HG02973 (cell line): Measurements from ENCODE around the gene DOK6.

ENCODE experiments used
- ATAC-seq: cut with Tn5 transposase; IDR thresholded peaks from one replicate; pipeline ENCODE4 v1.9.1; 2021; ENCODE audit warnings: moderate library complexity; ENCODE audit not compliant: unreplicated experiment

The DOK6 gene

GRCh38 chr18:69727912-69728572 is 327.4 kb downstream of the DOK6 start:
- no peak for ATAC-seq

DNA sequence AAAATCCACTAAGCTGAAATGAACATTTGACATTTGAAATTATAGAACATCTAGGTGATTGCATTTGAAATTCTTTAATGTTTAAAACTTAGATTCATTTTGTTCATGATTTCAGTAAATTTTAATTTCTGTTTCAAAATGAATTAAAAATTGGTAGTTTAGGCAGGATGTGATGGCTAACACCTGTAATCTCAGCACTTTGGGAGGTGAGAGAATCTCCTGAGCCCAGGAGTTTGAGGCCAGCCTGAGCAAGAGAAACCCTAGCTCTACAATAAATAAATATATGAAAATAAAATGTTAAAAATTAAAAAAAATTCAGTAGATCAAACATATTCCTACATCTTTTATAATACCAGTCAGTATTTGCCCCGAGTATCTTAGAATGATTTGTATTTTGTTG is 330.0 kb downstream of the DOK6 start:
- no peak for ATAC-seq

DNA sequence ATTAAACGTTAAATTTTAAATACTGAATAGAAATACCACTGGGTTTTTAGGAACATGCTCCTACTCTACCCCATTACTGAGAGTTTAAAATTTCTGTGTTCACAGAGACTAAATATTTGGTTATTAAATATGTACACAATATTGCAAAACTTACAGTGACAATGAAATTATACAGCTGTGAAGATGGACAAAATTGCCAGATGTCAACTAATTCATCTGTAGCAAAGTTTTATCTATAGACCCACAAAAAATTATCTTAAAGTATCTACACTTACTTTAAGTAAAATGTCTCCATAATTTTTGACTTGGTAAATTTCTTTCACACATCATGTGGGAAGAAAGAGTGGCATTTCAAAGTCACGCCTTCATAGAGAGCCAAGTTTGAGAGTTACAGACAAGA is 333.8 kb downstream of the DOK6 start:
- ATAC-seq, result no peak

- ATAC-seq, result no peak
Observed at GRCh38 chr18:69736730-69737129, 336.0 kb downstream of the DOK6 start.

DNA sequence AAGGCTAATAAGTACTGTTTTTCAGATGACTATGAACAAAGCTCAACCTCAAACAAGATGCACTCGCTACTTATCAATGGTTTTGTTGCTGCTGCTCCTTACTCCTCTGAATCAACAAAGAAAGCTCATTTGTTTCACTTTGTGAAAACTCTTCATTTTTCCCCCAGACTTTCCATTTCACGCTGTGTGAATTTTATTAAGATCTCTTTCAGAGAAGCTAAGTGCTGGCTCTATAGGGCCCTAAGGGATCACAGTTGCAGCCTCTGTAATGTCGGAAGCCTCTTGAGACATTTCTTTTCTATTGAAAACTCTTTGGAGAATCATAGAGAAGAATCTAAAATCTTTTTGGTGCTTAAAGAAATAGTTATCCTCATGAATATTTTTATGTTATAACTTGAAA is 337.2 kb downstream of the DOK6 start:
- no peak for ATAC-seq

- ATAC-seq, result no peak
Observed at GRCh38 chr18:69747388-69747787, 346.7 kb downstream of the DOK6 start.

DNA sequence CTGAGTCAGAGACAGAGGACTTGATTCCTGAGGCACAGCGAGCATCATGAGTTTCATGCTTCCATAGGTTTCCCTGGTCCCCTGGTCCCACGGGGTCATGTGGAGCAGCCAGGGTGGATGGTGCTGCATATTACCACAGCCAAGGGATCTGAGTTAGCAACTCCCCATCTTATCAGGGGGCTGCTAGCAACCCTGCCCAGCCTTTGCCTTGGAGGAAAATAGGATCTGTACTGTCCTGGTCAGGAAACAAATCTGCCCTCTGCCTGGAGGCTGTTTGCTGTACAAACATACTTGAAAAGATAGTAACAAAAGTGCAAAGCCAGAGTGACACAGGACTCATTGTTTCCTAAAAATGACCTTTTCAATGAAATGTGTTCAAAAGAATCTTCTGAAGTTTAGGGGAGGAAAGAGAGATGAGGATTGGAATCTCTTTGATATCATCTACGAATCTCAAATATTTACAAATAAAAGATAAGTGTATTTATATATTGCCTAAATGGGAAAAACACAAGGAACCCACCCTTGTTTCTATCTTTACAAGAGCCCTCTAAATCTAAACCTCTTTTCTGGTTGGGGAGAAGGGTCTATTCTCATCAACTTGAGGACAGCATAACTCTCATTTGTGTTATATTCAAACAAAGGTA is 352.2 kb downstream of the DOK6 start:
- ATAC-seq, result no peak

DNA sequence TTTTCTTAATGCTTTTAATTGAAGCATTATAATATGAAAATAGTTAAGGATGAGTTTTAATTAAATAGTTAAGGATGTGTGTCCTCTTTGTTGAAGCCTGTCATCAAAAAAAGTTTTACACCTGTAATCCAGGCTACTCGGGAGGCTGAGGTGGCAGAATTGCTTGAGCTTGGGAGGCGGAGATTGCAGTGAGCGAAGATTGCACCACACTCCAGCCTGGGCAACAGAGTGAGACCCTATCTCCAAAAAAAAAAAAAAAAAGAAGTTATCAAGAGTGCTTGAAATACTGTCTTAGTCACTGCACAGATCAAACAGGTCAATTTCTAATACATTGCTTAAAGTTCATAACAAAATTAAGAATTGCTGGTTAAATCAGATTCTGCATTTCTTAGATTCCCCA is 353.4 kb downstream of the DOK6 start:
- ATAC-seq, result no peak

- no peak for ATAC-seq
Observed at GRCh38 chr18:69755041-69755440, 354.4 kb downstream of the DOK6 start.

DNA sequence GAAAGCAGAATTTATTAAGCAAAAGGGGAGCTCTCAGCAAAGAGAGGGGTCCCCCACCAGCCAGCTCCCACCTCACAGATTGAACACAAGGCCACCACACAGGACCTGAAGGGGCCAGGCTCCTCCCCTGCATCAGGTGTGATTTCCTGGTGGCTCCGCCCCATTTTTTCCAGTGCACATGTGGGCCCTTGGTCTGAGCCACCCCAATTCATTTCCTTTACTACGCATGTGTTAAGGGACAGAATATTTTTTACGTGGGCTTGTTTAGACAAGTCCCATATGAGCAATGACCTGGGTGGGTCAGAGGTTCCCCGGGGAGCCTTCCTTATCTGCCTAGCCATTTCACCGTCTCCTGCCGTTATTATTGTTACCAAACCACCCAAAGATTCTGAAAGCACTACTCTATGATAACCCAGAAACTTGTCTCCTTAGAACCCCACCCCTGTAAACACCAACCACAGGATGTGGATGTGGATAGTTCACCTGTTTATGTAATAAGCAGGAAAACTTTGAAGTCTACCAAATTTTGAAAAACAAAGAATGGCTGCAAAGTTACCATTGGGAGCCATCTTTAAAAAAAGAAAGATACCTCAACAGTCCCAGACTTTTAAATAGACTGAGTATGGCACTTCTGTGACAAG is 355.3 kb downstream of the DOK6 start:
- ATAC-seq, result no peak

GRCh38 chr18:69757733-69758132 is 357.0 kb downstream of the DOK6 start:
- no peak for ATAC-seq

- no peak for ATAC-seq
Observed at GRCh38 chr18:69758458-69758857, 357.8 kb downstream of the DOK6 start.

DNA sequence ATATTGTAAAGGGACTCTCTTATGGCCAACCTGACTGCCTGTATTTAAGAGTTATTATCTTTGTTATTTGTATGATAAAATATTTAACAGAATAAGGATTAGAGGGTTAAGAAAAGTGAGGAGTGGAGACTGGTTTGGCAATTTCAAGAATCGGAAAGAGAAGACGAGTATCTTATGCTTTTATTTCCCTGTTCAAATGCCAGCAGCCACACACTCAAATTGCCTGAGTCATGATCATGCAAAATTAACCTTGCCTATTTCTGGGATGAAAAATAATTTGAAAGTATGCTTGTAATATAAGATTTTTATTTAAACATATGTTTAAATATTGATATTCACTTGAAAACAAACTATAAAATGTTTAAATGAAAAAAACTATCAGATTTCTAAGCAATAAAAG is 358.4 kb downstream of the DOK6 start:
- ATAC-seq, result no peak

GRCh38 chr18:69763002-69763401 is 362.3 kb downstream of the DOK6 start:
- ATAC-seq, result no peak

DNA sequence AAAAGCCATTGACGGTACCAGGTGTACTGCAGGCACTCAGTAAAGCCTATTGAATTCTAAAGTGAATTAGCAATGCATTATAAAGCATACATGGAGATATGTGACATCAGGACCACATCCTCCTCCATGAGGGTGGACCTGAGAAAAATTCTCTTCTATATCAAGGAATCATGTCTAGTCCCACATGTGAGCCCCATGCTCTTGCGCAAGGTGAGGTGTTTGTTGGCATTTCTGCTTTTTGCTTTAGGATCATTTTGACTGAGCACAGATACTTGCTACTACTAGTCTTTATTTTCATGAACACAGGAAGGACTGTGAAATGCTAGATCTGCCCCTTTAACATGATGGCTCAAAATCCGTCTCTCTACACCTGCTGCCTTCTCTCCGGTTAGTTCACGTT is 363.1 kb downstream of the DOK6 start:
- no peak for ATAC-seq

GRCh38 chr18:69770238-69770637 is 369.6 kb downstream of the DOK6 start:
- no peak for ATAC-seq

- ATAC-seq, result no peak
Observed at GRCh38 chr18:69774831-69775230, 374.1 kb downstream of the DOK6 start.

GRCh38 chr18:69777248-69777647 is 376.6 kb downstream of the DOK6 start:
- ATAC-seq, result no peak

- no peak for ATAC-seq
Observed at GRCh38 chr18:69778680-69779079, 378.0 kb downstream of the DOK6 start.

GRCh38 chr18:69780851-69781250 is 380.2 kb downstream of the DOK6 start:
- ATAC-seq, result no peak

- no peak for ATAC-seq
Observed at GRCh38 chr18:69784815-69785214, 384.1 kb downstream of the DOK6 start.

GRCh38 chr18:69785466-69785865 is 384.8 kb downstream of the DOK6 start:
- no peak for ATAC-seq
